Spinal cord (tissue), 10 donors: ENCODE data around the gene KLHL40. TPM values are rescaled to one million over a fixed set of nuclear protein-coding genes. Genes with fewer than 3 reads are reported as not detected.

Source experiments
- DNase-seq, 6 donors: peaks; one replicate each; pipeline versions ENCODE4 v3.0.0 to v3.0.0-alpha.2; 2013 to 2015; ENCODE audit warnings: low spot score in 6 of 6, low read depth in 4 of 6
- H3K27ac ChIP-seq: one replicate; pipeline ENCODE4 v1.5.1; 2013; ENCODE audit warnings: low read depth, low read length, control low read depth
- H3K27me3 ChIP-seq: one replicate; pipeline ENCODE4 v1.6.1; 2013; ENCODE audit warnings: low read length; ENCODE audit not compliant: control insufficient read depth, insufficient read depth
- H3K36me3 ChIP-seq: one replicate; pipeline ENCODE4 v1.6.1; 2013; ENCODE audit warnings: low read length; ENCODE audit not compliant: control insufficient read depth, insufficient read depth
- H3K4me1 ChIP-seq: one replicate; pipeline ENCODE4 v1.6.1; 2013; ENCODE audit warnings: low read length; ENCODE audit not compliant: control insufficient read depth, insufficient read depth
- H3K4me3 ChIP-seq: one replicate; pipeline ENCODE4 v1.5.1; 2013; ENCODE audit warnings: low read depth, low read length, control low read depth
- H3K9me3 ChIP-seq: one replicate; pipeline ENCODE4 v1.6.1; 2013; ENCODE audit warnings: low read length; ENCODE audit not compliant: control insufficient read depth, insufficient read depth
- WGBS: methylation state at CpG from one replicate; pipeline ENCODE4 v1.1.5; 2013; ENCODE audit warnings: missing lambda C conversion rate; ENCODE audit not compliant: insufficient coverage; 5-methylcytosine and 5-hydroxymethylcytosine counted together
- polyA plus RNA-seq, 2 donors: library from polyadenylated mRNA; unstranded; fragments of 120-200 nt; gene quantifications; one replicate each; pipeline ENCODE4 v1.2.1, GENCODE V29; 2013; ENCODE audit not compliant: insufficient read length in 2 of 2
- total RNA-seq, 2 donors: library from RNA; depleted of rRNA in 1 of 2; stranded (reverse); fragments of 120-200 nt in 1 of 2; fragments of >200 nt in 1 of 2; gene quantifications; one replicate each; pipeline versions ENCODE4 v1.2.3 to v1.2.4, GENCODE V29; 2013 to 2014
- donor health status: healthy.

The KLHL40 gene
- total and polyA plus RNA-seq, 4 donors = 0.11 to 0.38 (median 0.21) TPM; not detected in 1

DNA sequence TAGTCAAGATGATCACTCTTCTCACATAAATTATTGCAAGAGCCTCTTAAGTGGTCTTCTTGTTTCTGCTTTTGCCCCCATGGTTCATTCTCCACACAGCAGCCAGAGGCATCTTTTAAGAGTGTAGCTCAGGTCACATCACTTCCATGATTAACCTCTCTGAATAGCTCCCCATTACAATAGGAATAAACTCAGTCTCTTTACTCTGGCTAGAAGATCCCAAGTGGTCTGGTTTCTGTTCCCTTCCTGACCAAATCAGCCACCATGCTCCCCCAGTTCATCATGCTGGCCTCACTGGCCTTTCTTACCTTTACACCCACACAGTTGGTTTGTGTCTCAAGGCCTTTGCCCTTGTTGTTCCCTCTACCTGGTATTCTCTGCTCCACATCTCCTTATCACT lies 9.0 kb downstream of the KLHL40 start:
- no peaks in the 10 kb centered on the region for H3K9me3 ChIP-seq
- H3K27me3 ChIP-seq = no peaks in the 10 kb centered on the region
- no peak for DNase-seq
- H3K4me1 ChIP-seq = no peaks in the 10 kb centered on the region
- no peaks in the 10 kb centered on the region for H3K36me3 ChIP-seq
- no peak overlapping the region for H3K4me3 ChIP-seq
- no peak overlapping the region for H3K27ac ChIP-seq

- peaks cover 7% of the 10 kb centered on the region for H3K4me1 ChIP-seq
- H3K4me3 ChIP-seq = no peak overlapping the region
- H3K36me3 ChIP-seq = no peaks in the 10 kb centered on the region
- no peak for DNase-seq
- H3K27ac ChIP-seq = no peak overlapping the region
- H3K9me3 ChIP-seq = no peaks in the 10 kb centered on the region
- no peaks in the 10 kb centered on the region for H3K27me3 ChIP-seq
- WGBS = 75% methylated on average over 16 of the region's 19 CpGs
Measured at GRCh38 chr3:42696356-42697288, 11.3 kb downstream of the KLHL40 start.

- DNase-seq = no peak
- Histone ChIP-seq H3K27ac (no peak overlapping the region), H3K4me1 (peaks cover 15% of the 10 kb centered on the region), H3K9me3 (no peaks in the 10 kb centered on the region), H3K36me3 (peaks cover 6% of the 10 kb centered on the region), H3K4me3 (no peak overlapping the region), H3K27me3 (no peaks in the 10 kb centered on the region)
- 90% methylated on average over 17 of the region's 18 CpGs for WGBS
Measured at GRCh38 chr3:42697289-42698051, 12.1 kb downstream of the KLHL40 start.

DNA sequence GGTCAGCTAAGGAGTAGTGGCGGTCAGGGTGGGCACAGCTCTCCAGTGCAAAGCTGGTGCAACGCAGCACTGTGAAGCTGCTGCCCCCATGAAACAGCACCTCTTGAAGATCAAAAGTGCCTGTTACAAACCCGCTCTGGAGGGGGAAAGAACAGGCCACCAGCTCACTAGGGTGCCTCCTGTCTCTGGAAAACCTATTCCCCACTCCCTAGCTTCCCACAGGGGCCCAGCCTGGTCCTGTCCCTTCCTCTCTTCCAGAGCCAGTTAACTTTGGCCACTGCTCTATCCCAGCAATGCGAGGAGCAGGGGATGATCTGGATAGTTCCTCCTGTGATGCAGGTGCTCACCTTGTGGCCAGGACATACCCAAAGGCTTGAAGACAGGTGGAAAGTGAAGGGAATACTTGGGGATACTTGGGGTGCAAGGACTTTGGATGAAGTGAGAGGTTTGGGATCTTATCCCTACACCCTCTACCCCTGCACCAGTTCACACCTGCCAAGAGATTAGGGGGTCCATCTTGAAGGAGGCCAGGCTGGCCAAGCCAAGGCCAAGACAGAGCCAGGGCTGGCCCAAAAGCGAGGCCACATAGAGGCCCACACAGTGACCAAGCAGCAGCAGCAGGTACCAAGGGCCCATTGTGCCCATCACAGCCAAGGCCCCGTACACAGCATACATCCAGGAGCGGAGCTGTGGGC lies 13.0 kb downstream of the KLHL40 start:
- H3K4me1 ChIP-seq = peaks cover 22% of the 10 kb centered on the region

GRCh38 chr3:42698911-42699230 lies 13.5 kb downstream of the KLHL40 start:
- Histone ChIP-seq H3K27me3 (no peaks in the 10 kb centered on the region), H3K4me3 (no peak overlapping the region), H3K4me1 (peaks cover 22% of the 10 kb centered on the region), H3K9me3 (no peaks in the 10 kb centered on the region), H3K27ac (no peak overlapping the region), H3K36me3 (peaks cover 7% of the 10 kb centered on the region)
- DNase-seq = no peak
- 93% methylated on average over 2 of the region's 9 CpGs for WGBS

More for the DNA sequence above, 13.0 kb downstream of the KLHL40 start:
- Histone ChIP-seq H3K4me3 (no peak overlapping the region), H3K36me3 (peaks cover 7% of the 10 kb centered on the region), H3K27me3 (no peaks in the 10 kb centered on the region), H3K27ac (no peak overlapping the region), H3K9me3 (no peaks in the 10 kb centered on the region)
- no peak for DNase-seq
- 89% methylated on average over 6 of the region's 7 CpGs for WGBS

DNA sequence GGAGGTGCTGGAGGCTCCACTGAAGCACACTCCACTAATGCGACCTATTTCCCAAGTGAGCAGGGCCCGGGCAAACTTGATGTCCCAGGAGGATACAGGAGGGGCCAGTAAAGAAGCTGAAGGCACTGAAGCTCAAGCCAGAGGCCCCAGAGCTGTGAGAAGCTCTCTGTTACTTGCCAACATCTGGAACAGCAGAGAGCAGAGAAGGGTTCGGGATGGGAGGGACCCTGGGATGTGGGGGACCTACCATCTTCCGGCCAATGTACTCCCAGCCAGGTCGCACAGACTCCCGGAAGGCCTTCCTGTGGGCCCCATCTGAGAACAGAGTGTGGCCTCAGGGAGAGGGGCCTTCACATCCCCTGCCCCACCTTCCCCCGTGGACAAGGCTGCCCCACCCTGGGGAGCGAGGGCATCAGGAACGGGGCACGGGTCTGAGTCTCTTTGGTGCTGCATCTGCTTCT lies 14.2 kb downstream of the KLHL40 start:
- Histone ChIP-seq H3K27me3 (no peaks in the 10 kb centered on the region), H3K4me1 (peaks cover 22% of the 10 kb centered on the region), H3K9me3 (no peaks in the 10 kb centered on the region), H3K27ac (no peak overlapping the region), H3K4me3 (no peak overlapping the region), H3K36me3 (peaks cover 7% of the 10 kb centered on the region)
- no peak for DNase-seq
- WGBS = 70% methylated on average over 8 of the region's 10 CpGs

DNA sequence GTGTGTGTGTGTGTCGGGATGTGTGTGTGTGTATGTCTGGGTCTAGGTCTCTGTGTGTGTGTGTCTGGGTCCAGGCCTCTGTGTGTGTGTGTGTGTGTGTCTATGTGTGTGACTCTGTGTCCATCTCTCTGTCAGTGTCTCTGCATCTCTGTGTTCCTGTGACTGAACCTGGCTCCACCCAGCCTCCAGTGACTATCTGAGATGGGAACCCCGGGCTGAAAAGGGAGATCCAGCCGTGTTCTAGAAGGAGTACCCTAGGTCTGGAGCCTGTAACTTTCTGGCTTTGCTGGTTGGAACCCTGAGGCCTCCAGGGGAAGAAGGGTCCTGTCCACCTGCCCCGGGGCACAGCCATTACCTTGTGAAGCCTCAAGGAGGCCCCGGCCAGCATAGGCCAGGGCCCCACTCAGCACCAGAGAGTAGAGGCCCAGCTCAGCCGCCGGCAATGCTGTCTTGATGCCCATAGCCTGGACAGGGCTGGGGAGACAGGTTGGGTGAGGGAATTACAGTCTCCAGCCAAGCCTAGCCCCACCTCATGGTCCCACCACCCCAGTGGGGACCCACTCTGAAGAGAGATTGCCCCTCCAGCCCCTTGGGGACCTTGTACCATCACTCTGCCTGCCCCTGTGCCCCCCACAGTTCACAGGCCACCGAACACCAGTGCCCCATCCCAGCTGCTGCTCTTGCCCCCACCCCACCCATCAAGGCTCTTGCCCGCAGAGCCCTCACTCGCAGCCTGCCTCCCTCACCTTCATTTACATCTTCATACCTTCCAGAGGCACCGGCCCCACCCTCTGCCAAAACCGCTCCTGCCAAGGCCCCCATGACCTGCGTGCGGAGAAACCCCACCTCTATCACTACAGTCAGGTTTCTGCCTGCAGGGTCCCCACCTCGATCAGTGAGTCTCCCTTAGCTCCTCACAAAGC lies 15.3 kb downstream of the KLHL40 start:
- H3K27me3 ChIP-seq = no peaks in the 10 kb centered on the region
- H3K9me3 ChIP-seq = no peaks in the 10 kb centered on the region
- H3K4me1 ChIP-seq = peaks cover 22% of the 10 kb centered on the region
- H3K36me3 ChIP-seq = peaks cover 10% of the 10 kb centered on the region
- H3K4me3 ChIP-seq = no peak overlapping the region
- DNase-seq = no peak
- no peak overlapping the region for H3K27ac ChIP-seq
- 80% methylated on average over 13 of the region's 15 CpGs for whole genome bisulfite sequencing

DNA sequence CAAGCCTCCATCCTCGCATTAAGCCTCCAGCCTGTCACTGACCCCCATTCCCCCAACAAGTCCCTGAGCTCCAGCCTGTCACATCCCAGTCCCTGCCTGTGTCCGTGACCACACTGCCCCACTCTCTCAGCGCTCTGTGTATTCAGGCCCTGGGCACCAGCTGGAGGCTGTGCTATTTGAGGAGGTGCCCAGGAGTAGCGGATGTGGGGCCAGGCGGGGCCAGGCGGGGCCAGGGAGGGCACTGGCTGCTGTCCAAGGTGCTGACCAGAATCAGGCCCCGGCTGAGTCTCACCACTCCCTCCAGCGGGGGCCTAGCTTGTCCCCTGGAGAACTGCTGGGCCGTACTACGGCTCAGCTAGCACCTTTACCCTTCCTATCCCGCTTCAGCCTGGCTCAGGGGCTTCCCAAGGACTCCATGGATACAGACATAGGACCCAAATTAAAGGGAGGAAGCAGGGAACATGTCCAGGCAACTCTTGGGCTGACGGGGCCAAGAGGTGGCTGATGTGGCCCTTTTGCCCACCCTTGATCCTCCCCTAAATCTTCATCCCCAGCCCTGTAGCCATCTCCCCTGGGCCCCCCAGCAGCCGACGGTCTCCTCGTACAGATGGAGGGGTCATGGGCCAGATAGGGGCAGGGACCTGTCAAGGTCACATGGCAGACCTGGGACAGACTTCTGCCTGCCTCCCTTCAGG lies 16.2 kb downstream of the KLHL40 start:
- H3K9me3 ChIP-seq = no peaks in the 10 kb centered on the region
- H3K4me3 ChIP-seq = no peak overlapping the region
- 52% methylated on average over 14 of the region's 15 CpGs for WGBS
- peaks cover 22% of the 10 kb centered on the region for H3K4me1 ChIP-seq
- no peak overlapping the region for H3K27ac ChIP-seq
- peaks cover 10% of the 10 kb centered on the region for H3K36me3 ChIP-seq
- peak in 1 of 6 donors; percentile 37 for DNase-seq
- no peaks in the 10 kb centered on the region for H3K27me3 ChIP-seq
